ENCODE data around the gene CHRM5. TPM values are rescaled to one million over a fixed set of nuclear protein-coding genes. Genes with fewer than 3 reads are reported as not detected.

The CHRM5 gene
- total and polyA plus RNA-seq, 2 donors (not counting 1 experiment from before 2014, with no cell fraction given) = not detected

DNA sequence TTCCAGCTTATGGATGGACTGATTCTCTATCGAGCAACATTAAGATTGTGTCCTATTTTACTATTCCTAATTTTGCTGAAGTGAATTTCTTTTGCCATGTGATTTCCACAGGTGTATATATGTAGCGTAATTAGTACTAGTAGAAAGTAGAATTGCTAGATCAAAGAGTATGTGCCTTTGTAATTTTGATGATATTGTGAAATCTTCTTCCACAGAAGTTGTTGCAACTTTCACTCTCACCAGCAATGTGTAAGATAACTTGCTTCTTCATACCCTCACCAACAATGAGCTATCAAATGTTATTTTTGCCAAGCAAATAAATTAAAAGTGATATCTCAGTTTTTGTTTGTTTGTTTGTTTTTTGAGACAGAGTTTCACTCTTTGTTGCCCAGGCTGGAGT lies 139.0 kb downstream of the CHRM5 start:
- intact Hi-C loops (cut with micrococcal nuclease) = no loop called here
- Histone ChIP-seq H4K20me1 (ENCODE audit: control insufficient read depth, insufficient read depth, low read length, poor library complexity, severe bottlenecking) (no peaks in the 10 kb centered on the region), H2AFZ (ENCODE audit: insufficient read depth, low read depth, low read length, poor library complexity, severe bottlenecking) (no peak overlapping the region), H3K4me2 (replicated peaks; ENCODE audit: low read depth, low read length, poor library complexity, severe bottlenecking) (no peak overlapping the region), H3K27me3 (replicated peaks in 1 of 4; ENCODE audit: control extremely low read depth in 1 of 4, control insufficient read depth in 3 of 4, insufficient read depth in 4 of 4, low read length in 3 of 4) (no peaks in the 10 kb centered on the region), H3K27ac (ENCODE audit: low read length in 2 of 2) (no peak overlapping the region), H3K36me3 (replicated peaks in 1 of 2; ENCODE audit: control extremely low read depth in 1 of 2, control insufficient read depth in 1 of 2, extremely low read depth in 1 of 2, insufficient read depth in 2 of 2, low read length in 1 of 2) (no peaks in the 10 kb centered on the region), H3K4me3 (ENCODE audit: control extremely low read depth in 1 of 5, extremely low read depth in 1 of 5, insufficient read depth in 1 of 5, low read depth in 2 of 5, low read length in 4 of 5) (no peak overlapping the region), H3K9me3 (ENCODE audit: control extremely low read depth in 1 of 3, control insufficient read depth in 2 of 3, insufficient read depth in 1 of 3, low read length in 2 of 3) (no peaks in the 10 kb centered on the region), H3K4me1 (ENCODE audit: control insufficient read depth in 2 of 2, insufficient read depth in 2 of 2, low read length in 2 of 2) (peaks cover 6 to 8% of the 10 kb centered on the region in 2 donors), H3K79me2 (ENCODE audit: control insufficient read depth, insufficient read depth, low read length) (peaks cover 19% of the 10 kb centered on the region), H3K9ac (ENCODE audit: low read length) (no peak overlapping the region)
- no peaks in the 10 kb centered on the region for H3K27me3 Mint-ChIP-seq
- ATAC-seq (ENCODE audit: low read depth) (no peak), DNase-seq (no peak)
- H3K4me1 Mint-ChIP-seq = peaks cover 14% of the 10 kb centered on the region
- H3K4me3 Mint-ChIP-seq = no peak overlapping the region
- ChIA-PET CTCF (interaction anchor here (3.6 kb wide), 1 partner anchor 102 kb away, joined by 30 read pairs; the partner anchor contains the start of gene KATNBL1), POLR2A (interaction anchor here (0.6 kb wide), 1 partner anchor 489 kb away, joined by 5 read pairs; no protein-coding TSS in a partner anchor)
- H3K9me3 Mint-ChIP-seq (ENCODE audit: insufficient read depth) = no peaks in the 10 kb centered on the region
- H3K27ac Mint-ChIP-seq = no peak overlapping the region
- TF ChIP-seq, protein P1, sequence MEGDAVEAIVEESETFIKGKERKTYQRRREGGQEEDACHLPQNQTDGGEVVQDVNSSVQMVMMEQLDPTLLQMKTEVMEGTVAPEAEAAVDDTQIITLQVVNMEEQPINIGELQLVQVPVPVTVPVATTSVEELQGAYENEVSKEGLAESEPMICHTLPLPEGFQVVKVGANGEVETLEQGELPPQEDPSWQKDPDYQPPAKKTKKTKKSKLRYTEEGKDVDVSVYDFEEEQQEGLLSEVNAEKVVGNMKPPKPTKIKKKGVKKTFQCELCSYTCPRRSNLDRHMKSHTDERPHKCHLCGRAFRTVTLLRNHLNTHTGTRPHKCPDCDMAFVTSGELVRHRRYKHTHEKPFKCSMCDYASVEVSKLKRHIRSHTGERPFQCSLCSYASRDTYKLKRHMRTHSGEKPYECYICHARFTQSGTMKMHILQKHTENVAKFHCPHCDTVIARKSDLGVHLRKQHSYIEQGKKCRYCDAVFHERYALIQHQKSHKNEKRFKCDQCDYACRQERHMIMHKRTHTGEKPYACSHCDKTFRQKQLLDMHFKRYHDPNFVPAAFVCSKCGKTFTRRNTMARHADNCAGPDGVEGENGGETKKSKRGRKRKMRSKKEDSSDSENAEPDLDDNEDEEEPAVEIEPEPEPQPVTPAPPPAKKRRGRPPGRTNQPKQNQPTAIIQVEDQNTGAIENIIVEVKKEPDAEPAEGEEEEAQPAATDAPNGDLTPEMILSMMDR (IDR thresholded peaks at IDR 0.05) = no peak
- no peak for TF ChIP-seq EZH2 (IDR thresholded peaks at IDR 0.05; ENCODE audit: borderline replicate concordance, insufficient read depth, low read depth, low read length, poor library complexity, severe bottlenecking)
- WGBS (ENCODE audit: insufficient coverage) = 80% methylated on average over 1 of the region's 2 CpGs

DNA sequence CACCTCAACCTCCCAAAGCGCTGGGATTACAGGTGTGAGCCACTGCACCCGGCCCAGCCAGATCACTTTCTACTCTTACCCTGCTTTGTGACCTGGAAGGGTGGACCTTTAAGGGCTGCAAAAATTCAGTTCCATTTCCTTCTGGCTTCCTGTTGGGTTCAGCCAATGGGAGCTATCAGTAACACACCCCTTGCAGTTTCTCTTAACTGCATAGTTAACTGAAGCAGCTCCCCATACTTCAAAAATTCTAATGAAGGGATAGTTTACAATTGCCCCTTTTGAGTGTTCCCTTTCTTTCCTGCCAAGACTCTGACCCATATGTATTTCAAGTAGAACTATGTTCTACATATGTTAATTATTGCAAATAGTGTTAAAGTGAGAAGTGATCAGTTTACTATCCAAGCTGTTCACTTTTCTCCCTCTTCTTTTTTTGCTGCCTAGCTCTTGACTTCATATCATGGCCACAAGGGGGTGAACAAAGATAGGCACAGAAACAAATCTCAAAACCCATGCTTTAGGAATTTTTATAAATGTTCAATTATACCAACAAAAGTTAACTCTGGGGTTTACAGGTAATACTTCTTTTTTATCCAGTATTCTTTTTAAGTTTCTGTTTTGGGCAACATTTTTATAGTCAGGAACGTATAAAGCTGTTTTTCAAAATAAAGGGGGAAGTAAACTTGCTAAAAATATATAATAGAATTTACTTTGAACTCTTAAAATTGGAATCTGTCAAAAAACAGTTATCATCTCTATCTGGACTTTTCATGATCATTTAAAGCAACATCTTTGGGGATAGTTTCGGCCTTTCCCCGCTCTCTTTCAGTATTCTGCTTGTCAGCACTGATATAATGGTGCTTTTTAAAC lies 141.7 kb downstream of the CHRM5 start:
- no peak overlapping the region for H3K4me2 ChIP-seq (replicated peaks; ENCODE audit: low read depth, low read length, poor library complexity, severe bottlenecking)
- ChIA-PET CTCF (interaction anchor here (0.7 to 3.6 kb wide), 9 partner anchors 12 to 477 kb away, joined by 3 to 30 read pairs (median 5); partner anchors contain the start of genes KATNBL1 and LPCAT4), POLR2A (no interaction called here)
- no peak overlapping the region for H2AFZ ChIP-seq (ENCODE audit: insufficient read depth, low read depth, low read length, poor library complexity, severe bottlenecking)
- TF ChIP-seq, protein P1 (IDR thresholded peaks at IDR 0.05) = peak; percentile 57
- no peak for TF ChIP-seq EZH2 (IDR thresholded peaks at IDR 0.05; ENCODE audit: borderline replicate concordance, insufficient read depth, low read depth, low read length, poor library complexity, severe bottlenecking)
- H3K27ac Mint-ChIP-seq = no peak overlapping the region
- no peaks in the 10 kb centered on the region for H3K36me3 ChIP-seq (replicated peaks in 1 of 2; ENCODE audit: control extremely low read depth in 1 of 2, control insufficient read depth in 1 of 2, extremely low read depth in 1 of 2, insufficient read depth in 2 of 2, low read length in 1 of 2)
- H3K4me1 Mint-ChIP-seq = no peaks in the 10 kb centered on the region
- H3K27me3 ChIP-seq (replicated peaks in 1 of 4; ENCODE audit: control extremely low read depth in 1 of 4, control insufficient read depth in 3 of 4, insufficient read depth in 4 of 4, low read length in 3 of 4) = no peaks in the 10 kb centered on the region
- peaks cover 10% of the 10 kb centered on the region for H3K27me3 Mint-ChIP-seq
- H3K79me2 ChIP-seq (ENCODE audit: control insufficient read depth, insufficient read depth, low read length) = no peaks in the 10 kb centered on the region
- DNase-seq (peak; percentile 38), ATAC-seq (ENCODE audit: low read depth) (peak; percentile 54)
- intact Hi-C loops (cut with micrococcal nuclease) = loop anchor here (1.0 kb wide), 2 partner anchors 100 to 478 kb away; partner anchors contain the start of gene KATNBL1
- no peak overlapping the region for H3K9ac ChIP-seq (ENCODE audit: low read length)
- H3K4me3 Mint-ChIP-seq = no peak overlapping the region
- H4K20me1 ChIP-seq (ENCODE audit: control insufficient read depth, insufficient read depth, low read length, poor library complexity, severe bottlenecking) = no peaks in the 10 kb centered on the region
- no peak overlapping the region for H3K27ac ChIP-seq (ENCODE audit: low read length in 2 of 2)
- H3K9me3 ChIP-seq (ENCODE audit: control extremely low read depth in 1 of 3, control insufficient read depth in 2 of 3, insufficient read depth in 1 of 3, low read length in 2 of 3) = no peaks in the 10 kb centered on the region
- no peak overlapping the region for H3K4me3 ChIP-seq (ENCODE audit: control extremely low read depth in 1 of 5, extremely low read depth in 1 of 5, insufficient read depth in 1 of 5, low read depth in 2 of 5, low read length in 4 of 5)
- no peaks in the 10 kb centered on the region for H3K4me1 ChIP-seq (ENCODE audit: control insufficient read depth in 2 of 2, insufficient read depth in 2 of 2, low read length in 2 of 2)
- WGBS (ENCODE audit: insufficient coverage) = 95% methylated on average over 2 of the region's 5 CpGs
- no peaks in the 10 kb centered on the region for H3K9me3 Mint-ChIP-seq (ENCODE audit: insufficient read depth)

All from B cell (primary cell).